Eye (tissue), 1 donor: ENCODE measurements around the gene OR11A1.

Experiments
- DNase-seq: peaks from one replicate; pipeline ENCODE4 v3.0.0-alpha.2; 2015

The OR11A1 gene

GRCh38 chr6:29456971-29457370, at the start of gene OR11A1, which contains the start of gene OR2H1:
Gene OR11A1, minus strand, starts transcription at chr6:29457071. Its CDS starts 29,430 bp downstream, at chr6:29427641.
Gene OR2H1, plus strand, starts transcription at chr6:29457155. Its CDS starts 4,615 bp downstream, at chr6:29461770.
- no peak for DNase-seq

GRCh38 chr6:29506446-29507067, 49.7 kb upstream of the OR11A1 start:
- no peak for DNase-seq

- no peak for DNase-seq
These were observed 48.9 kb upstream of the OR11A1 start for GRCh38 chr6:29505808-29506207.

GRCh38 chr6:29504961-29505360, 48.1 kb upstream of the OR11A1 start:
- DNase-seq = no peak

- DNase-seq = no peak
These were observed 45.7 kb upstream of the OR11A1 start for GRCh38 chr6:29502597-29502996.

GRCh38 chr6:29502181-29502580, 45.3 kb upstream of the OR11A1 start:
- no peak for DNase-seq

- no peak for DNase-seq
These were observed 44.2 kb upstream of the OR11A1 start for GRCh38 chr6:29501106-29501505.

GRCh38 chr6:29500594-29500993, 43.7 kb upstream of the OR11A1 start:
- no peak for DNase-seq

- no peak for DNase-seq
These were observed 42.8 kb upstream of the OR11A1 start for GRCh38 chr6:29499704-29500103.

- no peak for DNase-seq
These were observed 40.1 kb upstream of the OR11A1 start for GRCh38 chr6:29496961-29497360.

- DNase-seq = no peak
These were observed 38.7 kb upstream of the OR11A1 start for GRCh38 chr6:29495571-29495970.

GRCh38 chr6:29494131-29494530, 37.3 kb upstream of the OR11A1 start:
- no peak for DNase-seq

GRCh38 chr6:29493261-29493660, 36.4 kb upstream of the OR11A1 start:
- no peak for DNase-seq

GRCh38 chr6:29491574-29491973, 34.7 kb upstream of the OR11A1 start:
- no peak for DNase-seq

- no peak for DNase-seq
These were observed 33.7 kb upstream of the OR11A1 start for GRCh38 chr6:29490552-29490951.

GRCh38 chr6:29490055-29490454, 33.2 kb upstream of the OR11A1 start:
- no peak for DNase-seq

GRCh38 chr6:29489286-29489685, 32.4 kb upstream of the OR11A1 start:
- DNase-seq = no peak

GRCh38 chr6:29488874-29489273, 32.0 kb upstream of the OR11A1 start:
- DNase-seq = no peak

- DNase-seq = no peak
These were observed 30.8 kb upstream of the OR11A1 start, which contains the start of gene MAS1L for GRCh38 chr6:29487660-29488059. Gene MAS1L, minus strand, starts transcription at chr6:29487956. Its CDS starts 54 bp downstream, at chr6:29487902.

- DNase-seq = no peak
These were observed 30.3 kb upstream of the OR11A1 start for GRCh38 chr6:29487131-29487530.

- DNase-seq = no peak
These were observed 29.7 kb upstream of the OR11A1 start for GRCh38 chr6:29486577-29486976.

GRCh38 chr6:29483735-29484134, 26.9 kb upstream of the OR11A1 start:
- no peak for DNase-seq

- DNase-seq = no peak
These were observed 26.3 kb upstream of the OR11A1 start for GRCh38 chr6:29483186-29483585.

GRCh38 chr6:29479560-29479959, 22.7 kb upstream of the OR11A1 start:
- DNase-seq = no peak

- DNase-seq = no peak
These were observed 21.9 kb upstream of the OR11A1 start for GRCh38 chr6:29478740-29479139.
